ENCODE results near the gene ABCE1. TPM values are rescaled to one million over a fixed set of nuclear protein-coding genes. Genes with fewer than 3 reads are reported as not detected.

ABCE1 gene
- total RNA-seq, 1 donor from 2014 or later = 97.6 TPM

- peaks cover 1% of the 10 kb centered on the region for H3K36me3 ChIP-seq (ENCODE audit: control insufficient read depth, insufficient read depth, low read length)
- no peak overlapping the region for H3K4me3 ChIP-seq (ENCODE audit: low read depth, low read length)
- no peak for TF ChIP-seq CTCF (IDR thresholded peaks at IDR 0.05; ENCODE audit: insufficient read depth, low read length, poor library complexity, severe bottlenecking)
- H3K27me3 ChIP-seq (ENCODE audit: control insufficient read depth, insufficient read depth, low read length) = no peaks in the 10 kb centered on the region
- DNase-seq (ENCODE audit: low read depth) = no peak
Measured at GRCh38 chr4:145170223-145170622, 72.1 kb downstream of the ABCE1 start.

GRCh38 chr4:145171911-145172310 is 73.8 kb downstream of the ABCE1 start:
- H3K4me3 ChIP-seq (ENCODE audit: low read depth, low read length) = no peak overlapping the region
- DNase-seq (ENCODE audit: low read depth) = no peak
- peaks cover 1% of the 10 kb centered on the region for H3K36me3 ChIP-seq (ENCODE audit: control insufficient read depth, insufficient read depth, low read length)
- no peaks in the 10 kb centered on the region for H3K27me3 ChIP-seq (ENCODE audit: control insufficient read depth, insufficient read depth, low read length)
- TF ChIP-seq CTCF (IDR thresholded peaks at IDR 0.05; ENCODE audit: insufficient read depth, low read length, poor library complexity, severe bottlenecking) = no peak

- Histone ChIP-seq H3K27me3 (ENCODE audit: control insufficient read depth, insufficient read depth, low read length) (no peaks in the 10 kb centered on the region), H3K4me3 (ENCODE audit: low read depth, low read length) (peak overlapping the region; percentile 69), H3K36me3 (ENCODE audit: control insufficient read depth, insufficient read depth, low read length) (peaks cover 1% of the 10 kb centered on the region)
- DNase-seq (ENCODE audit: low read depth) = no peak
- no peak for TF ChIP-seq CTCF (IDR thresholded peaks at IDR 0.05; ENCODE audit: insufficient read depth, low read length, poor library complexity, severe bottlenecking)
Measured at GRCh38 chr4:145176641-145177432, 78.7 kb downstream of the ABCE1 start.

GRCh38 chr4:145177511-145177905 is 79.4 kb downstream of the ABCE1 start:
- no peak for DNase-seq (ENCODE audit: low read depth)
- peaks cover 1% of the 10 kb centered on the region for H3K36me3 ChIP-seq (ENCODE audit: control insufficient read depth, insufficient read depth, low read length)
- peak overlapping the region; percentile 69 for H3K4me3 ChIP-seq (ENCODE audit: low read depth, low read length)

GRCh38 chr4:145177906-145178538 is 79.9 kb downstream of the ABCE1 start:
- peaks cover 1% of the 10 kb centered on the region for H3K36me3 ChIP-seq (ENCODE audit: control insufficient read depth, insufficient read depth, low read length)
- peak overlapping the region; percentile 69 for H3K4me3 ChIP-seq (ENCODE audit: low read depth, low read length)
- no peak for TF ChIP-seq CTCF (IDR thresholded peaks at IDR 0.05; ENCODE audit: insufficient read depth, low read length, poor library complexity, severe bottlenecking)
- no peak for DNase-seq (ENCODE audit: low read depth)
- H3K27me3 ChIP-seq (ENCODE audit: control insufficient read depth, insufficient read depth, low read length) = no peaks in the 10 kb centered on the region

More at GRCh38 chr4:145177511-145177905, 79.4 kb downstream of the ABCE1 start:
- H3K27me3 ChIP-seq (ENCODE audit: control insufficient read depth, insufficient read depth, low read length) = no peaks in the 10 kb centered on the region
- TF ChIP-seq CTCF (IDR thresholded peaks at IDR 0.05; ENCODE audit: insufficient read depth, low read length, poor library complexity, severe bottlenecking) = no peak

Measured in kidney epithelial cell (primary cell).